GM10266 (cell line): Measurements from ENCODE around the gene GALNT16.
A peak's percentile ranks its signal among the peaks of the same experiment; 100 is the strongest.
"Not testable (repeated sequence)": the region's sequence is repeated elsewhere in the genome, so short reads cannot be mapped to it uniquely, and the experiment has no call there.

Experiments
- DNase-seq: peaks from one replicate; pipeline ENCODE4 v3.0.0; 2012; ENCODE audit errors: extremely low spot score
- TF ChIP-seq, protein P1 (sequence below): IDR thresholded peaks from 2 replicates; pipeline ENCODE4 v1.5.1; 2012; ENCODE audit warnings: mild to moderate bottlenecking, low read depth; ENCODE audit not compliant: control insufficient read depth, insufficient read depth; ENCODE audit errors: missing control alignments

Gene GALNT16

DNA sequence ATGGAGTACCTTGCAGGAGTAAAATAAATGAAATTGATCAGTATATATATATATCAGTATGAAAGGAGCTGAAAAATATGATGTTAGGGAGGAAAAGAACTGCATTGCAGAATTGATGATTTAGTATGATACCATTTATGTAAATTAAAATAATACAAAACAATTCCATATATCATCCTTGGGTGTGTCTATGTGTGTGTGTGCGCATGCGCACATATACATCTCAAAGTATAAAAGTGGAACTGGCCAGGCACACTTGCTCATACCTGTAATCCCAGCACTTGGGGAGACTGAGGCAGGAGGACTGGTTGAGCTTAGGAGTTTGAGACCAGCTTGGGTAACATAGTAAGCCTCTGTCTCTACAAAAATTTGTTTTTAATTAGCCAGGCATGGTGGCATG lies 15.4 kb downstream of the GALNT16 start:
- TF ChIP-seq, protein P1, sequence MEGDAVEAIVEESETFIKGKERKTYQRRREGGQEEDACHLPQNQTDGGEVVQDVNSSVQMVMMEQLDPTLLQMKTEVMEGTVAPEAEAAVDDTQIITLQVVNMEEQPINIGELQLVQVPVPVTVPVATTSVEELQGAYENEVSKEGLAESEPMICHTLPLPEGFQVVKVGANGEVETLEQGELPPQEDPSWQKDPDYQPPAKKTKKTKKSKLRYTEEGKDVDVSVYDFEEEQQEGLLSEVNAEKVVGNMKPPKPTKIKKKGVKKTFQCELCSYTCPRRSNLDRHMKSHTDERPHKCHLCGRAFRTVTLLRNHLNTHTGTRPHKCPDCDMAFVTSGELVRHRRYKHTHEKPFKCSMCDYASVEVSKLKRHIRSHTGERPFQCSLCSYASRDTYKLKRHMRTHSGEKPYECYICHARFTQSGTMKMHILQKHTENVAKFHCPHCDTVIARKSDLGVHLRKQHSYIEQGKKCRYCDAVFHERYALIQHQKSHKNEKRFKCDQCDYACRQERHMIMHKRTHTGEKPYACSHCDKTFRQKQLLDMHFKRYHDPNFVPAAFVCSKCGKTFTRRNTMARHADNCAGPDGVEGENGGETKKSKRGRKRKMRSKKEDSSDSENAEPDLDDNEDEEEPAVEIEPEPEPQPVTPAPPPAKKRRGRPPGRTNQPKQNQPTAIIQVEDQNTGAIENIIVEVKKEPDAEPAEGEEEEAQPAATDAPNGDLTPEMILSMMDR, result no peak

DNA sequence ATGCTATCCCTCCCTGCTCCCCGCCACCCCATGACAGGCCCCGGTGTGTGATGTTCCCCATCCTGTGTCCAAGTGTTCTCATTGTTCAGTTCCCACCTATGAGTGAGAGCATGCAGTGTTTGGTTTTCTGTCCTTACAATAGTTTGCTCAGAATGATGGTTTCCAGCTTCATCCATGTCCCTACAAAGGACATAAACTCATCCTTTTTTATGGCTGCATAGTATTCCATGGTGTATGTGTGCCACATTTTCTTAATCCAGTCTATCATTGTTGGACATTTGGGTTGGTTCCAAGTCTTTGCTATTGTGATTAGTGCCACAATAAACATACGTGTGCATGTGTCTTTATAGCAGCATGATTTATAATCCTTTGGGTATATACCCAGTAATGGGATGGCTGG lies 17.4 kb downstream of the GALNT16 start:
- not testable (repeated sequence) for DNase-seq

More for the DNA sequence above, 15.4 kb downstream of the GALNT16 start:
- DNase-seq, result no peak

DNA sequence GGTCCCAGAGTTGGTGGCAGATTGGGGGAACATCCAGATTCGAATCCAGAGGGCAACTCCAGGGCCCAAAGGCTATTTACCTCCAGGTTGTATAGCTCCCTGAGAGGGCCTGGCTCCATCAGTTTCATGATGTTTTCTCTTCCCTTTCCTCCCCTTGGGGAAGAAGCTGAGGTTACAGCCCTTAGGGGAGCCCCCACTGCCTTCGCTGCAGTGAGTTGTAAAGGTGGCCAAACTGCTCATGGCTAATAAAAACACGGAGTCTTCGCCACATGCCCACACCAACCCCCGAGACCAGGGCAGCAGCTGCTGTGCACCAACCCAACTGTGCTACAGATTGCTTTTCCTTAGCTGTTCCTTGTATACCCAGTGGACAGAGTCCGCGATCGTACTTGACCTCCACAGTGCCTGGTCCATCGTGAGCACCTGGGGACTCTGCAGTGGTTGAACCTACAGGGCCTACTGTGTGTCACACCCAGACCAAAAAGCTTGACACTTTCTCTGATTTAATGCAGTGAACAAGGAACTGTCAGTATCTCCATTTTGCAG lies 20.9 kb downstream of the GALNT16 start:
- DNase-seq, result no peak
- TF ChIP-seq, protein P1, result no peak

DNA sequence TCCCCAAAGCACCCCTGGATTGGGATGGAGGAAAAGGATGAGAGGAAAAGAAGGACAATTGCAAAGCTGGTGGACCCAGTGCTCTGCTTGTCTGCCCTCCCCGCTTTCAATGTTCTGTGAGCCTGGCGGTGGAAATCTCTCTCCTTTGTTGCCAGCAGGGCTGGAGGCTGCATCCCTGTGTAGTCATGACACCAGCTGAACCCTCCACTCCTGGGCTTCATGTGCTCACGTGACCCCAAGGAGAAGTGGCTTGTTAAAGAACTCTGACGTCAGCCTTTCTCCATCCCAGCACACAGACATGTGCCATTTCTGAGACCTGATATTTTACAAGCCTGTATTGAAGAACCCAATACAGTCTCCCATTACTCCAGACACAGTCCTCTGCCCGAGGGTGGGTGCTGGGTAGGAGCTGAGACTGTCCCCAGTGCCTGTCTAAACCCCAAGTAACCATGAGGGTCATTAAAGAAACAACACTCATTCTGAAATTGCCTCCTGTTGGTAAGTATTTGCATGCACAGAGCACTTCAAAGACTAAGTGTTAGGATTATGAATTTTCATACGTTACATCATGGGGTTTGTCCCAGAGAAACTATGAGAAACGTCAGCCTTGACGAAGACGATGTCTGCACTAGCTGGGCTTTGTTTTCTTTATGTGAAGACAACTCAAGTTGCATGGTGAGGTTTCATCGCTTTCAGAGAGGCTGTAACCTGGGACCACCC lies 21.7 kb downstream of the GALNT16 start:
- TF ChIP-seq, protein P1, result no peak
- peak; percentile 53 for DNase-seq

DNA sequence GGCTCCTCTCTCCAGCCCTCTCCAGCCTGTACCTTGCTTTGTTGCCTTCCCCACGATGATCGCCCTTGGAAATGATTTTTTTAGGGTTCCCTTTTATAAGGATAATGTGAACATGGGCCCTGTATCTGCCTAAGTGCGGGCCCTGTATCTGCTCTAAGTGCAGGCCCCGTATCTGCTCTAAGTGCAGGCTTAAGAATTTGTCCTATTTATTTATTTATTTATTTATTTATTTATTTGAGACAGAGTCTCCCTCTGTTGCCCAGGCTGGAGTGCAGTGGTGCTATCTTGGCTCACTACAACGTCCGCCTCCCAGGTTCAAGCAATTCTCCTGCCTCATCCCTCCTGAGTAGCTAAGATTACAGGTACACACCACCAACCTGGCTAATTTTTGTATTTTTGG lies 22.5 kb downstream of the GALNT16 start:
- TF ChIP-seq, protein P1, result no peak
- no peak for DNase-seq

DNA sequence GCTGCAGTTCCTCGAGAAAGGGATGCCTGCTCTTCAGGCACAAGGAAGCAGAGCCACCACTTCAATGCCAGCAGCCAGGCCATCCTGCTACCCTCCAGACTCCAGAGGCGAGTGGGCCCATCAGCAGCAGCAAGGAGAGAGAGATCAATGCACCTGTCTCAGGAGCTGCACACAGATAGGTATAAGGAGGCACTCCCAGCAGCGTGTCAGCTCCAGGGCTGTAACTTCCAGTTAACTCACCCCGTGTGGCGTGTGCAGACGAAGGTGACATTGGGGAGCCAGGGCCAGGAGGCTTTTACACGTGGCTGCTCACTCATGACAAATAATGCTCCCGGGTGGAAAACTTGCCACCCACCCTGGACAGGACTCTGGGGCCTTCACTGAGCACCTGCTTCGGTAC lies 24.2 kb downstream of the GALNT16 start:
- TF ChIP-seq, protein P1, result no peak
- no peak for DNase-seq

DNA sequence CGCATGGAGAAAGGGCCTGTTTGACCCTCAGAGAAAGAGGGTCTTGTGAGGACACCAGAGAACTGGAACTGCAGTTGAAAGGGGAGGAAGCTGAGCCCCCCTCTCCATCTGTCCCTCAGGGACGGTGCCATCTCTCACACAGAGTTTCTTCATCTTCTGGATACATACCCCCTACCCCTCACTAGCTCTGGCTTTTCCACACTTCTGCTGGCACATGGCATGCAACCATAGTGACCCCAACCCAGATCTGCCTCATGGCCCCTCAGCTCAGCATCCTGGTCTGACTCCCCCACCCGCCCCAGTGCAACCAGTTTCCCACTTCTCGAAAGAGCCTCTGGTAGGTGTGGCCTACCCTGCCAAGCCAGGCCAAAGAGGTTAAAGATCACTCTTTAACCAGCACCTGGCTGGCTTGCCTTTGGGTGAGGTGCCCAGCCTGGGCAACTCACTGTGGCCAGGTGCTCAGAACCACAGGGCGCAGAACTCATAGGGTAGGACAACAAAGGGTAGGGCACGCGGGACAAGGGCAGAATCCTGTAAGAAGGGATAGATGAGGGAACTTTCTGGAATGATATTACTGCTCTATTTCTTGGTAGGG lies 25.8 kb downstream of the GALNT16 start:
- TF ChIP-seq, protein P1, result no peak
- no peak for DNase-seq
